IMR-90 (cell line): ENCODE measurements around the gene HMGCS2.

Experiments used
- CEBPB ChIP-seq: IDR thresholded peaks from 2 replicates; pipeline ENCODE4 v1.6.1; 2012; ENCODE audit warnings: low read depth, low read length, improper control_type of control experiment
- CHD1 ChIP-seq: IDR thresholded peaks from 2 replicates; pipeline ENCODE4 v1.6.1; 2012; ENCODE audit warnings: low read depth, low read length, improper control_type of control experiment
- MAFK ChIP-seq: IDR thresholded peaks from 2 replicates; pipeline ENCODE4 v1.6.1; 2012; ENCODE audit warnings: low read depth, low read length, improper control_type of control experiment
- MAZ ChIP-seq: IDR thresholded peaks from 2 replicates; pipeline ENCODE4 v1.6.1; 2012; ENCODE audit warnings: low read depth, mild to moderate bottlenecking, low read length, improper control_type of control experiment, moderate library complexity, borderline replicate concordance
- MXI1 ChIP-seq: IDR thresholded peaks from 2 replicates; pipeline ENCODE4 v1.6.1; 2012; ENCODE audit warnings: low read depth, mild to moderate bottlenecking, low read length, moderate library complexity, borderline replicate concordance
- NFE2L2 ChIP-seq: fragments of 150-350 bp; IDR thresholded peaks from 2 replicates; pipeline ENCODE4 v1.6.1; 2016; ENCODE audit warnings: low read depth, mild to moderate bottlenecking, low read length
- POLR2A ChIP-seq: IDR thresholded peaks from 2 replicates; pipeline ENCODE4 v1.6.1; 2012; ENCODE audit warnings: mild to moderate bottlenecking, low read depth, low read length
- RAD21 ChIP-seq: IDR thresholded peaks from 2 replicates; pipeline ENCODE4 v1.6.1; 2012; ENCODE audit warnings: low read length, improper control_type of control experiment
- SMC3 ChIP-seq: fragments of 150-350 bp; IDR thresholded peaks from 2 replicates; pipeline ENCODE4 v1.6.1; 2016; ENCODE audit warnings: low read depth, mild to moderate bottlenecking, antibody characterized with exemption, low read length, moderate library complexity
- TF ChIP-seq, protein P1 (sequence below): conservative IDR thresholded peaks from 2 replicates; pipeline ENCODE4 v1.5.1; 2012; ENCODE audit warnings: mild to moderate bottlenecking, low read depth, low read length, improper control_type of control experiment
- TF ChIP-seq, protein P2 (sequence below): fragments of 150-350 bp; IDR thresholded peaks from 2 replicates; pipeline ENCODE4 v1.6.1; 2016; ENCODE audit warnings: low read depth, mild to moderate bottlenecking, low read length, moderate library complexity, borderline replicate concordance
- TF ChIP-seq, protein P3 (sequence below): fragments of 150-350 bp; IDR thresholded peaks from 2 replicates; pipeline ENCODE4 v1.6.1; 2017; ENCODE audit warnings: mild to moderate bottlenecking, antibody characterized with exemption, low read length, low read depth

DNA sequence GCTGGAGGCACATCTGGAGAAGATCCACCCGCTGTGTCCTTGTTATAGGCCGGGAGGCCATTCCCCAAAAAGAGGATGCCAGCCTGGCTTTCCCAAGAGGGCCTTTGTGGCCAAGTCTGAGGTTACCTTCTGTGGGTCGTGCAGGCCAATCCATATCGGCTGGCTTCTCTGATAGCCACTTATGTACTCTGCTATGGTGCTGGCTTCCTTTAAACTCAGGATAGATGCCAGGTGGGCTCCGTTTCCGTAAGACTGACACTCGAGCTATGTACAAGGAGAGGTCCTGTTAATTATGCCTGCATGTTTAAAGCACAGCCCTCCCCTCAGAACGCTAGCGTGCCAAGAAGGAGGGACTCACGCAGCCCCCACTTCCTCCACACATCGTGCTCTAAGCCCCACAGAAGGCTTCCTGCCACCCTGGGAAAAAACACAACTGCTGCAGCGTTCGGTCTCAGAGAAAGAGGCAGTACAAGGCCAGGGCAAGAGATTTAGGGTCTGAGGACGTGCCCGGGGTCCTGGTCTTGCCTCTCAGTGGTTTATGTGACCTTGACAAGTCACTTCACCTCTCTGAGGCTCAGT is 31.0 kb upstream of the HMGCS2 start:
- TF ChIP-seq, protein P1, sequence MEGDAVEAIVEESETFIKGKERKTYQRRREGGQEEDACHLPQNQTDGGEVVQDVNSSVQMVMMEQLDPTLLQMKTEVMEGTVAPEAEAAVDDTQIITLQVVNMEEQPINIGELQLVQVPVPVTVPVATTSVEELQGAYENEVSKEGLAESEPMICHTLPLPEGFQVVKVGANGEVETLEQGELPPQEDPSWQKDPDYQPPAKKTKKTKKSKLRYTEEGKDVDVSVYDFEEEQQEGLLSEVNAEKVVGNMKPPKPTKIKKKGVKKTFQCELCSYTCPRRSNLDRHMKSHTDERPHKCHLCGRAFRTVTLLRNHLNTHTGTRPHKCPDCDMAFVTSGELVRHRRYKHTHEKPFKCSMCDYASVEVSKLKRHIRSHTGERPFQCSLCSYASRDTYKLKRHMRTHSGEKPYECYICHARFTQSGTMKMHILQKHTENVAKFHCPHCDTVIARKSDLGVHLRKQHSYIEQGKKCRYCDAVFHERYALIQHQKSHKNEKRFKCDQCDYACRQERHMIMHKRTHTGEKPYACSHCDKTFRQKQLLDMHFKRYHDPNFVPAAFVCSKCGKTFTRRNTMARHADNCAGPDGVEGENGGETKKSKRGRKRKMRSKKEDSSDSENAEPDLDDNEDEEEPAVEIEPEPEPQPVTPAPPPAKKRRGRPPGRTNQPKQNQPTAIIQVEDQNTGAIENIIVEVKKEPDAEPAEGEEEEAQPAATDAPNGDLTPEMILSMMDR = no peak
- TF ChIP-seq POLR2A = no peak
- TF ChIP-seq MXI1 = no peak
- TF ChIP-seq, protein P2, sequence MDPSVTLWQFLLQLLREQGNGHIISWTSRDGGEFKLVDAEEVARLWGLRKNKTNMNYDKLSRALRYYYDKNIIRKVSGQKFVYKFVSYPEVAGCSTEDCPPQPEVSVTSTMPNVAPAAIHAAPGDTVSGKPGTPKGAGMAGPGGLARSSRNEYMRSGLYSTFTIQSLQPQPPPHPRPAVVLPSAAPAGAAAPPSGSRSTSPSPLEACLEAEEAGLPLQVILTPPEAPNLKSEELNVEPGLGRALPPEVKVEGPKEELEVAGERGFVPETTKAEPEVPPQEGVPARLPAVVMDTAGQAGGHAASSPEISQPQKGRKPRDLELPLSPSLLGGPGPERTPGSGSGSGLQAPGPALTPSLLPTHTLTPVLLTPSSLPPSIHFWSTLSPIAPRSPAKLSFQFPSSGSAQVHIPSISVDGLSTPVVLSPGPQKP = no peak
- no peak for TF ChIP-seq MAFK
- TF ChIP-seq NFE2L2 = no peak
- TF ChIP-seq, protein P3, sequence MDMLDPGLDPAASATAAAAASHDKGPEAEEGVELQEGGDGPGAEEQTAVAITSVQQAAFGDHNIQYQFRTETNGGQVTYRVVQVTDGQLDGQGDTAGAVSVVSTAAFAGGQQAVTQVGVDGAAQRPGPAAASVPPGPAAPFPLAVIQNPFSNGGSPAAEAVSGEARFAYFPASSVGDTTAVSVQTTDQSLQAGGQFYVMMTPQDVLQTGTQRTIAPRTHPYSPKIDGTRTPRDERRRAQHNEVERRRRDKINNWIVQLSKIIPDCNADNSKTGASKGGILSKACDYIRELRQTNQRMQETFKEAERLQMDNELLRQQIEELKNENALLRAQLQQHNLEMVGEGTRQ = no peak
- TF ChIP-seq RAD21 = no peak
- no peak for TF ChIP-seq MAZ
- TF ChIP-seq CEBPB = no peak
- no peak for TF ChIP-seq CHD1
- no peak for TF ChIP-seq SMC3
